Measurements from ENCODE around the gene HMGA1.
"Not testable (repeated sequence)": the region's sequence is repeated elsewhere in the genome, so short reads cannot be mapped to it uniquely, and the experiment has no call there.

HMGA1 gene

GRCh38 chr6:34269132-34269531, 32.5 kb downstream of the HMGA1 start:
- not testable (repeated sequence) for DNase-seq

GRCh38 chr6:34269658-34270341, 33.1 kb downstream of the HMGA1 start:
- not testable (repeated sequence) for DNase-seq

- DNase-seq, result no peak
Measured at GRCh38 chr6:34272013-34272926, 35.6 kb downstream of the HMGA1 start.

GRCh38 chr6:34273242-34273805, 36.7 kb downstream of the HMGA1 start:
- DNase-seq, result no peak

GRCh38 chr6:34274129-34274528, 37.5 kb downstream of the HMGA1 start:
- DNase-seq, result no peak

- no peak for DNase-seq
Measured at GRCh38 chr6:34275128-34275804, 38.6 kb downstream of the HMGA1 start.

GRCh38 chr6:34276191-34276590, 39.5 kb downstream of the HMGA1 start:
- no peak for DNase-seq

GRCh38 chr6:34276881-34277762, 40.4 kb downstream of the HMGA1 start:
- DNase-seq, result no peak

GRCh38 chr6:34277763-34278112, 41.1 kb downstream of the HMGA1 start:
- DNase-seq, result no peak

- DNase-seq, result no peak
Measured at GRCh38 chr6:34278833-34279232, 42.2 kb downstream of the HMGA1 start.

GRCh38 chr6:34280216-34280615, 43.5 kb downstream of the HMGA1 start:
- no peak for DNase-seq

GRCh38 chr6:34281702-34282334, 45.1 kb downstream of the HMGA1 start:
- no peak for DNase-seq

- DNase-seq, result peak; percentile 40
Measured at GRCh38 chr6:34284563-34285447, 48.1 kb downstream of the HMGA1 start.

GRCh38 chr6:34285448-34286164, 48.9 kb downstream of the HMGA1 start:
- no peak for DNase-seq

- no peak for DNase-seq
Measured at GRCh38 chr6:34288581-34288980, 51.9 kb downstream of the HMGA1 start.

GRCh38 chr6:34289137-34289536, 52.5 kb downstream of the HMGA1 start:
- DNase-seq, result no peak

GRCh38 chr6:34292954-34293353, 56.3 kb downstream of the HMGA1 start:
- DNase-seq, result no peak

- no peak for DNase-seq
Measured at GRCh38 chr6:34295721-34296120, 59.0 kb downstream of the HMGA1 start.

Data from right hindlimb (tissue), 1 donor.